Activated CD4-positive, alpha-beta T cell treated with anti-CD3 and anti-CD28 coated beads, Interleukin-2, amount 50 U/mL, for 48 hours (primary cell): Measurements from ENCODE around the gene PDE10A.

Source experiments
- DNase-seq, 2 experiments: peaks; one replicate each; pipeline ENCODE4 v3.0.0-alpha.2; 2020

Gene PDE10A

GRCh38 chr6:165653607-165654006 lies 9.4 kb downstream of the PDE10A start:
- no peak for DNase-seq

GRCh38 chr6:165653196-165653595 lies 9.8 kb downstream of the PDE10A start:
- no peak for DNase-seq

GRCh38 chr6:165652766-165653165 lies 10.3 kb downstream of the PDE10A start:
- no peak for DNase-seq

- DNase-seq: no peak
Measured at GRCh38 chr6:165649166-165650137, 13.6 kb downstream of the PDE10A start.

GRCh38 chr6:165647041-165647440 lies 16.0 kb downstream of the PDE10A start:
- no peak for DNase-seq

GRCh38 chr6:165645919-165646318 lies 17.1 kb downstream of the PDE10A start:
- no peak for DNase-seq

- no peak for DNase-seq
Measured at GRCh38 chr6:165644586-165645266, 18.3 kb downstream of the PDE10A start.

GRCh38 chr6:165643015-165643414 lies 20.0 kb downstream of the PDE10A start:
- no peak for DNase-seq

GRCh38 chr6:165641672-165642156 lies 21.3 kb downstream of the PDE10A start:
- no peak for DNase-seq

GRCh38 chr6:165640806-165641205 lies 22.2 kb downstream of the PDE10A start:
- DNase-seq: no peak

GRCh38 chr6:165638530-165638929 lies 24.5 kb downstream of the PDE10A start:
- DNase-seq: no peak

- DNase-seq: no peak
Measured at GRCh38 chr6:165637586-165637985, 25.5 kb downstream of the PDE10A start.

GRCh38 chr6:165636402-165637048 lies 26.5 kb downstream of the PDE10A start:
- no peak for DNase-seq

GRCh38 chr6:165635965-165636364 lies 27.1 kb downstream of the PDE10A start:
- no peak for DNase-seq

- DNase-seq: no peak
Measured at GRCh38 chr6:165634101-165634880, 28.8 kb downstream of the PDE10A start.

- no peak for DNase-seq
Measured at GRCh38 chr6:165632194-165632593, 30.8 kb downstream of the PDE10A start.

- no peak for DNase-seq
Measured at GRCh38 chr6:165630544-165630953, 32.5 kb downstream of the PDE10A start.

GRCh38 chr6:165628955-165629354 lies 34.1 kb downstream of the PDE10A start:
- DNase-seq: no peak

GRCh38 chr6:165627366-165627765 lies 35.7 kb downstream of the PDE10A start:
- DNase-seq: no peak

GRCh38 chr6:165626711-165627110 lies 36.3 kb downstream of the PDE10A start:
- DNase-seq: no peak

GRCh38 chr6:165624871-165625639 lies 38.0 kb downstream of the PDE10A start:
- no peak for DNase-seq

- no peak for DNase-seq
Measured at GRCh38 chr6:165621940-165622339, 41.1 kb downstream of the PDE10A start.
